Neutrophil (primary cell): ENCODE measurements around the gene SUPT6H.
A peak's percentile ranks its signal among the peaks of the same experiment; 100 is the strongest.

Experiments used
- H3K27ac ChIP-seq: fragments of 200-600 bp; sonication (generic); 2 replicates; pipeline ENCODE4 v1.5.1; 2016; ENCODE audit warnings: mild to moderate bottlenecking, moderate library complexity
- H3K27me3 ChIP-seq: fragments of 200-600 bp; sonication (generic); 2 replicates; pipeline ENCODE4 v1.6.0; 2016; ENCODE audit warnings: mild to moderate bottlenecking
- H3K36me3 ChIP-seq: fragments of 200-600 bp; sonication (generic); 2 replicates; pipeline ENCODE4 v1.5.1; 2017
- H3K4me1 ChIP-seq, 2 experiments: fragments of 200-600 bp in 1 of 2; sonication (generic) in 1 of 2; 1 replicate in 1 of 2; 2 replicates in 1 of 2; pipeline versions ENCODE4 v1.5.1 to v1.6.1; 2013 to 2016; ENCODE audit warnings: low read depth in 1 of 2, low read length in 1 of 2, mild to moderate bottlenecking in 1 of 2, moderate library complexity in 1 of 2; ENCODE audit not compliant: control insufficient read depth in 1 of 2, insufficient read depth in 1 of 2
- H3K4me3 ChIP-seq, 2 experiments: fragments of 200-600 bp in 1 of 2; sonication (generic) in 1 of 2; 1 replicate in 1 of 2; 2 replicates in 1 of 2; pipeline ENCODE4 v1.5.1; 2013 to 2016; ENCODE audit warnings: low read depth in 1 of 2, low read length in 1 of 2, mild to moderate bottlenecking in 1 of 2, moderate library complexity in 1 of 2
- H3K9me3 ChIP-seq: fragments of 200-600 bp; sonication (generic); 2 replicates; pipeline ENCODE4 v1.5.1; 2016
- TF ChIP-seq, protein P1 (sequence below): fragments of 200-600 bp; sonication (generic); IDR thresholded peaks from 2 replicates; pipeline ENCODE4 v1.5.1; 2016; ENCODE audit warnings: antibody characterized with exemption

Gene SUPT6H

DNA sequence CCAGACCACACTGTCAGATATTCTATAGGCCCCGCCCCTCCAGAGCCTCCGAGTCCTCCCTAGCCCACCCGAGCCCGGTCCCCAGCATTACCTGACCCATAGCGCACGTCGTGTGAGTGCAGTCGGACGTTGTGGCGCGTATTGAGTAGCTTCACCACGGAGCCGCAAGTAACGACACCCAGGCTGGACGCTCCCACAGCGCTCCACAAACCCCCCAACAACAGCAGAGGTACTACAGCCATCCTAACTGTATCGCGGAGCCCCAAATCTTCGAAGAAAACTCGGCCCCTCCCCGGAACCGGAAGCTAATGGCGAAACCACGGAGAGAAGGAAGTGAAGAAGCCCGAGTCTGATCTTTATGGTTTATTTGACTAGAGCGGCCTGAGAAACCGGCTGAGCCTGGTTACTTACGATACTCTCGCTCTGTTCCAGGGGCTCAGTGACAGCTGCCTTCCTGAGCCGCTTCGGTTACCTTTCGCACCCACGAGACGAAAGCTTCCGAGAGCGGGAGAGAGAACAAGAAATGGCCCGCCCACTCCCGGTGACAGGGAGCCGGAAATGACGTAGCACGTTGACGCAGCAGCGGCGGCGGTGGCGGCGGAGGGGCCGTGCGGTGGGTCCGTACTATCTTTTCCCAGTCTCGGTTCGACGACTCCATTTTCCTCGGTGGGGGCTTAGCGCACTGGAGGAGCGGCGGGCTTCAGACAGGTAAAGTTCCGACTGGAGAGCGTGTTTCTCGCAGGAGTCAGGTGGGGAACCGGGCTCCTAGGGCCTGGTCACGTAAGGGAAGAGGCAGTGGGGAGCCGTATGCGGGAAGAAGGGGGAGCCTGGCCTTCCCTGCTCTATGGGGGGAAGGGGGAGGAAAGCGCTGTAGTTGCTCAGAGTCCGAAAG, at the start of gene SUPT6H, which contains the start of gene SDF2:
Gene SUPT6H (plus strand): TSS at position 571 of the 892 bp plus-strand sequence. CDS start 11,197 bp downstream, outside the sequence.
Gene SDF2 (minus strand): TSS at position 272 of the 892 bp plus-strand sequence. CDS start 30 bp downstream, at position 242.
- Histone ChIP-seq H3K36me3 (peaks cover 37% of the 10 kb centered on the region), H3K4me3 (peak within 1 kb of the TSS; percentile 78 to 91), H3K9me3 (no peaks in the 10 kb centered on the region), H3K27me3 (no peaks in the 10 kb centered on the region), H3K4me1 (peaks cover 25% of the 10 kb centered on the region in 2 experiments), H3K27ac (peak within 1 kb of the TSS; percentile 98)
- TF ChIP-seq, protein P1, sequence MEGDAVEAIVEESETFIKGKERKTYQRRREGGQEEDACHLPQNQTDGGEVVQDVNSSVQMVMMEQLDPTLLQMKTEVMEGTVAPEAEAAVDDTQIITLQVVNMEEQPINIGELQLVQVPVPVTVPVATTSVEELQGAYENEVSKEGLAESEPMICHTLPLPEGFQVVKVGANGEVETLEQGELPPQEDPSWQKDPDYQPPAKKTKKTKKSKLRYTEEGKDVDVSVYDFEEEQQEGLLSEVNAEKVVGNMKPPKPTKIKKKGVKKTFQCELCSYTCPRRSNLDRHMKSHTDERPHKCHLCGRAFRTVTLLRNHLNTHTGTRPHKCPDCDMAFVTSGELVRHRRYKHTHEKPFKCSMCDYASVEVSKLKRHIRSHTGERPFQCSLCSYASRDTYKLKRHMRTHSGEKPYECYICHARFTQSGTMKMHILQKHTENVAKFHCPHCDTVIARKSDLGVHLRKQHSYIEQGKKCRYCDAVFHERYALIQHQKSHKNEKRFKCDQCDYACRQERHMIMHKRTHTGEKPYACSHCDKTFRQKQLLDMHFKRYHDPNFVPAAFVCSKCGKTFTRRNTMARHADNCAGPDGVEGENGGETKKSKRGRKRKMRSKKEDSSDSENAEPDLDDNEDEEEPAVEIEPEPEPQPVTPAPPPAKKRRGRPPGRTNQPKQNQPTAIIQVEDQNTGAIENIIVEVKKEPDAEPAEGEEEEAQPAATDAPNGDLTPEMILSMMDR: no peak

DNA sequence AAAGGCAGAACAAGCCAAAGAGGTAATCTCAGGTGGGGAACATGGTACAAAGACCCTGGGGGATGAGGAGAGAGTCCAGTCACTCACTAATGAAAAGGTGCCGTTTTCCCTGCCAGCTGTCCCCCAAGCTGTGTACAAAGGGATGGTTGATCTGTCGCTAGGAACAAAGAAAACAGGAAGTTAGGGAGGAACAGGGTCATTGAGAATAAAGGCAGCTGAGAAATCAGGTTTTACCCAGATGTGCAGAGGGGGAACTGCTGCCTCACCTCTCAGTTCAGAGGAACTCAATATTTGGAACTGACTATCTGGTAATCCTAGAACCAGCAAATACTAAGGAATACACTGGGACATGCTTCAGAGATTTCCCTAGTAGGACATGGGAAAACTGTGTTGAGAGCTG, 49.5 kb upstream of the SUPT6H start:
- Histone ChIP-seq H3K36me3 (peaks cover 73% of the 10 kb centered on the region), H3K27me3 (no peaks in the 10 kb centered on the region), H3K4me1 (no peaks in the 10 kb centered on the region), H3K9me3 (no peaks in the 10 kb centered on the region), H3K27ac (no peak overlapping the region), H3K4me3 (no peak overlapping the region)
- TF ChIP-seq, protein P1: no peak

DNA sequence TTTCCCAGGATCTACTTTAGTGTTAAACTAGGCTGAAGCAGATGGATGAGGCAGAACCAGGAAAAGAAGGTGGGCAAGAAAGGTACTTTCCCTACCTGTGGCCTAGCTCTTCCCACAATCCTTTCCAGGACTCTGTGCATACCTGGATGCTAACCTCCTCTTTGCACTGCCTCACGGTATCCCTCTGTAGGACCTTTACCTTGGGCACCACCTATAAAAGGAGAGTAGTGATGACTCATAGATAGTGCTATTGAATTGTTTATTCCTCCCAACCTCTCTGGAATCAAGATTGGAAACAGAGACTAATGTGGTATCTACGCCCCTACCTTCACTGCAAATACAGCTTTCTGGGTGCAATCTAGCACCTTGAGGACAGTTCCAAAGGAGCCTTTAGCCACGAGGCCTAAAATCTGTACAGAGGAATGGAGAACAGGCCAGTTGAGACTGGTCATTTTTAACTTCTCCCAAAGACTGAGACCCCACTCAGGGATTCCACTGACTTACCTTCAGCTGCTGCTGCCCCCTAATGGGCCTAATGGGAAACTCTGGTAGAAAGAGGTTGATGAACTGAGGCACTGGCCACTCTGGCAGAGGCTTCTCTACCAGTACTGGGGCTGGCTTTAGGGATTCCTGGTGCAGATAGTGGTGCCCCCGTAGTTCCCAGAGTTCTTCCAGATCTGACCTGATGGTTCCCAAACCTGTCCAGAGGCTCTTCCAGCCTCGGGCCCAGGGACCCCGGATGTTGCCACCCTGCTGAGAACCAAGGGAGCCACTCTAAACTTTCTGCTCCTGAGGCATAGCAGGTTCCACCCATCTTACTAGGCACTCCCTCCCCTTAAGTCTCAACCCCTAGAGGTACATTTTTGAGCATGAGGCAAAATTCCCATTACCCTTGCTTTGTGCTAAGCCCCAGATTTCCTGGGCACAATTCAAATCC, 48.8 kb upstream of the SUPT6H start:
- peaks cover 78% of the 10 kb centered on the region for H3K36me3 ChIP-seq
- H3K27me3 ChIP-seq: no peaks in the 10 kb centered on the region
- H3K27ac ChIP-seq: no peak overlapping the region
- H3K4me1 ChIP-seq: no peaks in the 10 kb centered on the region
- H3K4me3 ChIP-seq: no peak overlapping the region
- TF ChIP-seq, protein P1: no peak
- no peaks in the 10 kb centered on the region for H3K9me3 ChIP-seq

DNA sequence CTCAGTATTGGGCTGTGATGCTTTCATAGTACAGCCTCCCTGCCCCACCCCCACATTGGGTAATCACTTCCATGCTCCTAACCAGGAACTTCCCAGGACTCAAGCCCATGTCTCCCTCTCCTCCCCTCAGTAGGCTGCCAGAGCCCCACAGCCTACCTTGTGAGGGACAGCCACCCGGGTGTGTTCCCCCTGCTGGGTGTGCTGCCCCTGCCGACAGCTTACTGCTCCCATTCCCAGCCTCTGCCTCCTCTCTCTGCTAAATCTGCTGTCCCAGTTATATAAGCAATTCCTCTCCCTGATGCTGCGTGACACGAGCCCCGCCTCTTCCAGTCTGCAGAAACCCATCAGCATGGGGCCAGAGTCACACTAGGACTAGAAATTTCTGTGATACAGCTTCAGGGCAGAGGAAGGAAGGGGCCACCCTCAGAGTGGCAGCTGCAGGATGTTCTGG, 48.0 kb upstream of the SUPT6H start, which contains the start of gene RSKR:
Gene RSKR (minus strand): TSS at position 255 of the 451 bp plus-strand sequence. CDS start 24 bp downstream, at position 231.
- Histone ChIP-seq H3K4me3 (no peak within 1 kb of the TSS), H3K9me3 (no peaks in the 10 kb centered on the region), H3K27me3 (no peaks in the 10 kb centered on the region), H3K4me1 (no peaks in the 10 kb centered on the region), H3K27ac (no peak within 1 kb of the TSS), H3K36me3 (peaks cover 80% of the 10 kb centered on the region)
- TF ChIP-seq, protein P1: no peak

DNA sequence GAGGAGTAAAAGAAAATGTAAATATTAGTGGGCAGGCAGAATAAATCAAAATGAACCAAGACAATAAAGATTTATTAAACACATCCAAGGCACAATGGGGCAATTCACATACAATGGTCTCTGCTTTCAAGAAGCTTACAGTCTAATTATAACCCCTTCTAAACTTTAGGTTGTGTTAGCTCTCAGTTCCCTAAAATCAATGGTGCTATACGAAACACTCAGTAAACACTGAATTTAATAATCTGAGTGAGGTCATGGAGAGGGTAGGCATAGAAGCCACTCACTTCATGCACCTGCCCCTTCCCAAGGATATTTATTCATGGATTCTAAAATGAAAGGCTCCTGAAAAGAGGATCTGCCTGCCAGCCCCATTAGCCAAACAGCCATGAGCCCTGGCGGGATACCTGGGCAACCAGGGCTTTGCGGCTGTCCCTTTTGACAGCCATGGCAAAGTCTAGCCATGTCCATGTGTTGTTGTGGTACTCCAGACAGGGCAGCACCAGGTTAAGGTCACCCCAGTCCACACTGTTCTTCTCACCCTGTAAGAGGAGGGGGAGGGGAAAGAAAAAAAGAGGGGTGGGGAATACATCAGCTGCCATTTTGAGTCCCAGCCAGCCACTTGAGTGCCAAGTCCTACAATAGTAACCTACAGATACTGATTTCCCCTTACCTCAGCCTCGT, 46.6 kb upstream of the SUPT6H start:
- Histone ChIP-seq H3K36me3 (peaks cover 91% of the 10 kb centered on the region), H3K4me1 (no peaks in the 10 kb centered on the region), H3K9me3 (no peaks in the 10 kb centered on the region), H3K4me3 (no peak overlapping the region), H3K27ac (no peak overlapping the region), H3K27me3 (no peaks in the 10 kb centered on the region)
- TF ChIP-seq, protein P1: no peak
